HG03060 (cell line): ENCODE results near the gene RASL10B.
"Not testable (repeated sequence)": the region's sequence is repeated elsewhere in the genome, so short reads cannot be mapped to it uniquely, and the experiment has no call there.

Experiments used
- ATAC-seq: cut with Tn5 transposase; IDR thresholded peaks from one replicate; pipeline ENCODE4 v1.9.1; 2021; ENCODE audit warnings: low read depth, moderate number of reproducible peaks; ENCODE audit not compliant: unreplicated experiment

The RASL10B gene, protein sequence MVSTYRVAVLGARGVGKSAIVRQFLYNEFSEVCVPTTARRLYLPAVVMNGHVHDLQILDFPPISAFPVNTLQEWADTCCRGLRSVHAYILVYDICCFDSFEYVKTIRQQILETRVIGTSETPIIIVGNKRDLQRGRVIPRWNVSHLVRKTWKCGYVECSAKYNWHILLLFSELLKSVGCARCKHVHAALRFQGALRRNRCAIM

DNA sequence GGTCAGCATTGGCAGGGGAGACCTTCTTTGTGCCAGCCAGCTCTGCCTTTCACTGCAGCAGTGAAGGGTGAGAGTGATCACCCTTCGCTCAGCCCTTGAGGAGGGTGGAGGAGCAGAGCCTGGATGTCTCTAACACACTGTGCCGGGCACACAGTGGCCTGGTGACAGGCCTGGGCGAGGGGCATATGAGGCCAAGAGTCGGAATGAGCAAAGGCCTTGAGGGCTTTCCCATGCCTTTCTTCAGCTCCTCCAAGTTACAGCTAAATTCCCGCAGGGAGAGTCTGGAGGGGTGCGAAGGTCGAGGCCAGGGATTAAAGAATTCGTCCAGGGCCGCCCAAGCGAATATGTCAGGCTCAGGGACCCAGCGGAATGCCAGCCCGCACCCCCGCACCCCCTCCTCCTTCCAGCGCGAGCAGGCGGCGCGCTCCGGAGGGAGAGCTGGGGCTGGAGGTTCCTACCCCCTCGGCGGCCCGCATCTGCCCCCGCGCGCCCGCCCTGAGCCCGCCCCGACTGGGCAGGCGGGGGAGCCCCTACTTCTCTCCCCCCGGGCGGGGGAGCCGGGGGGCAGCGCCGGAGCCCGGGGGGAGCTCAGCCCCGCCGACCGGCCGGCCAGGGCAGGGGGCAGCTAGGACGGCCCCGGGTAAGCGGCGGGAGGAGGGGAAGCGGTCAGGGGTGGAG, at the start of gene RASL10B:
Gene RASL10B, plus strand, starts transcription at position 401 of the 678 bp plus-strand sequence. CDS start 3,546 bp downstream, outside the sequence.
- ATAC-seq = no peak

- ATAC-seq = no peak
Observed at GRCh38 chr17:35683591-35683990, 47.8 kb upstream of the RASL10B start.

DNA sequence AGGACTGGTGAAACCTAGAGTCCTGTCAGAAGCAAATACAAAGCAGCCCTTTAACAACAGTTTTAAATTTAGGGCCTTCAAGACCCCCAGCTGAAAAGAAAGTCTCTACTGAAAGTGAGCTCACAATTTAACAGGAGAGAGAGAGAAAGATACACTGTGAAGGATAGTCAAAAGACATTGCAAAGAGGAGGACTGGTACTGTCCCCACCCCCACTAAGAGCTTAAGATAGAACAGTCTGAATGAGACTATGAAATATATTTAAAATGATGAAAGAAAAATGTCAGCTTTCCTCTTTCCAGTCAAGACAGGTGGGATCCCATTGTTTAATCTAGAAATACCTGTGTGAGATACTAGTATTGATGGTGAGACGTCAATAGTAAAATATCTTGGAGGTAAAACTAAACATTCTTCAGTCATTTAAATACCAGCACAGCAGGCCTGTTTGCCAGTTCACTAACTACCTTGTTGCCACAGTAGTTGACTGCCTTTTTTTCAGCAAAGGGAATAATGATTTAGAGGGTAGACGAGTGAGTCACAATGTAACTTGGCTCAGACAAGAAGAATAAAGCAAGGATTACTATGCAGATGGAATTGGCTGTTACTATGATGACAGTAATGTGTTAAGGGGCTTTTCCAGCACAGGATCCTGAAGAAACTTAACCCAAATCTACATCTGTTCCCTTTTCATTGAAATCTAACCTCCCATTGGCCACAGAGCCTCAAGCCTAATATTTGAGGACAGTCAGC, 47.2 kb upstream of the RASL10B start:
- ATAC-seq = no peak

DNA sequence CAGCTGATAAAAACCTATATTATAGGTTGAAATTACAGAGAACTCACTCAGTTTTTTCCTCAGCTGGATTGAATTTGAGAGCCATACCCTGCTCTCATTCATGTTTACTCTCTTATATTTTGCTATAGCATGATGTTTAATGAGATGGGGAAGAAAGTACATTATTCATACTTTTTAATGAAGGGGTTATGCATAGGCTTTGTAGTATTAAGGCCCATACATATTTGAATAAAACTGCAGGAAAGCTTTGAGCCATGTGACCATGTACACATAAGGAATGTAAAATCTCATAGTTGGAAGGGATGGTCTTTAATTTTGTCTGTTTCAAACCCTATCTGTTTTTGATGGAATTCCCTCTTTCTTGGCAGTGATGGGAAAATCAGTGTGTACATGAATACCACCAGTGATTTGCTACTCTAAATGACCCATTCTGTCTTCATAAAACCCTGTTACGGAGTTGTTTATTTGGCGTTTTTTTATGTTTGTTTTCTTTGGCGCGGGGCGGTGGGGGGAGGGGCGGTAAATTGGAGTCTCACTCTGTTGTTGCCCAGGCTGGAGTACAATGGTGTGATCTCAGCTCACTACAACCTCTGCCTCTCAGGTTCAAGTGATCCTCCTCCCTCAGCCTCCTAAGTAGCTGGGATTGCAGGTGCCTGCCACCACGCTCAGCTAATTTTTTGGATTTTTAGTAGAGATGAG, 38.8 kb upstream of the RASL10B start:
- ATAC-seq = no peak

GRCh38 chr17:35693662-35694061, 37.8 kb upstream of the RASL10B start:
- ATAC-seq = no peak

GRCh38 chr17:35694906-35695305, 36.5 kb upstream of the RASL10B start:
- ATAC-seq = no peak

GRCh38 chr17:35695613-35696012, 35.8 kb upstream of the RASL10B start:
- ATAC-seq = no peak

GRCh38 chr17:35698800-35699199, 32.6 kb upstream of the RASL10B start:
- ATAC-seq = no peak

- no peak for ATAC-seq
Observed at GRCh38 chr17:35700150-35700549, 31.3 kb upstream of the RASL10B start.

- ATAC-seq = no peak
Observed at GRCh38 chr17:35701491-35701890, 29.9 kb upstream of the RASL10B start.

GRCh38 chr17:35703308-35703707, 28.1 kb upstream of the RASL10B start:
- ATAC-seq = not testable (repeated sequence)

- ATAC-seq = no peak
Observed at GRCh38 chr17:35705230-35705629, 26.2 kb upstream of the RASL10B start.

DNA sequence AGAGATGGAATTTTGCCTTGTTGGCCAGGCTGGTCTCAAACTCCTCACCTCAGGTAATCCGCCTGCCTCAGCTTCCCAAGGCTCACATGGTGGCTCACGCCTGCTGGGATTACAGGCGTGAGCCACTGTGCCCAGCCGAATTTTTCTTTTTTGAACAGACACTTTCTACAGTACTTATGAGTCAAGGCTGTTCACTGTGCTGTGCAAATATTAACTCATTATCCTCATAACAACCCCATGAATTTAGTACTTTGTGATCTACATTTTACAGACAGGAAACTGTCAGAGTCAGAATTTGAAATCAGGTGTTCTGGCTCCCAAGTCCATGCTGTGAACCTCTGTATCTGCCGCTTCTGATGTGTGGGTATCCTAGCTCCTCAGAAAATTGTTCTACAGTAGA, 25.7 kb upstream of the RASL10B start:
- no peak for ATAC-seq

GRCh38 chr17:35708149-35708548, 23.3 kb upstream of the RASL10B start:
- no peak for ATAC-seq

DNA sequence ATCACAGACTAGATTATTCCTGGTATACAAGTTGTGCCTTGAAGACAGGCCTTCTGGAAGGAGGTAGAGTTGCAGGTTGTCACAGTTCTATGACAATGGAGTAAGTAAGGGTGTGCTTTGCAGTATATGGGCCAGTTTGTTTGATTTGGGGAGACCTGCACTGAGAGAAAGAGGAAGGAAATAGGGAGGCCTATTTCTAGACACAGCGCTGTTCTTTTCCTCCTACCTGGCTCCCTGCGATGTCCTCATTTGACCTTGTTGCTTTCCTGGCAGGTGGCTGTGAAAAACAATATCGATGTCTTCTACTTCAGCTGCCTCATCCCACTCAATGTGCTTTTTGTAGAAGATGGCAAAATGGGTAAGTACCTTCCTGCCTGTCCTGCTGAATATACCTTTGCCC, 22.5 kb upstream of the RASL10B start:
- ATAC-seq = no peak

- ATAC-seq = no peak
Observed at GRCh38 chr17:35709874-35710273, 21.6 kb upstream of the RASL10B start.

- ATAC-seq = no peak
Observed at GRCh38 chr17:35710950-35711349, 20.5 kb upstream of the RASL10B start.

DNA sequence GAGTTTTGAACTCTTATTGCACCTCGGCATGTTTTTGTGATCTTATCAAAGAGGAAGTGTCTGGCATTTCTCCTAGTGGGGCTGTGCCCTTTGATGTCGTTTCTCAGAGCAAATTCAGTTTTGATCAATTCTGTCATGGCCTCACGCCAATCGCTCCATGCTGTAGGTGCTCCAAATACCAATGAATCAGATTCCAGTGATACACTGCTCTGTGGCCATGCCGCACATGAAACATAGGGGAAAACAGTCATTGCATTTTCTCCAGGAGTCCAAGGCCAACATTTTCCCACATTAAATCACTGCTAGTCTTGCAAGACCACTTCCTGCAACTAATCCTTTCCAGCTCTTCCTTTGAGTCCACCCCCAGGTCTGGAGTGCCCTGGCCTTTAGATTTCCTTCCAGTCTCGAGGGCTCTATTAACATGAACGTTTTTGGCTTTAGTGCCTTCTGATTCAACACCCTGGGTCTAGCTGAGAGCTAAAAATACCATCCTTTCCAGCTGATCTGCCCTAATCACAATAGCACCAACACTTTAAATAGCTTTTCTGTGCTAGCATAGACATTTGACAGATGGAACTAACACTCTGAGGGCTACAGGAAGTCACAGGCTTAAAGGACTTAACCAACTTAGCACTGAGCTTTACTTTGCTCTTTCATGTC, 18.2 kb upstream of the RASL10B start:
- no peak for ATAC-seq

DNA sequence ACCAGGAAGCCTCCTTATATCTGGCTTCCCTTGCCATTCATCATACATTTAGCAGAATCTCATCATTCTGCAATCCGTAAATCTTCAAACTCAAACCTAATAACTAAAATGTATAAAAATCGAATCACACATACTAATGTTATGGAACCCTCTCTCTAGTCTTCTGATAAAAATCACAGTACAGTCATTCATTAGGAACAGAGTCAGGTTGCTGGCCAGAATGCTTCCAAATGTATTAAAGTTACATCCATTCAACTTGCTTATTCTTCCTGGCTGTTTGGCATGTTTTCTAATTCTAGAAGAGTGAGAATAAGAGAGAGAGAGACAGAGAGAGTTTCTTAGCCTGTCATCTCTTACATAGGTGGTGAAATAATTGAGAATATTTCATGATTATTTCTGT, 16.5 kb upstream of the RASL10B start:
- no peak for ATAC-seq

DNA sequence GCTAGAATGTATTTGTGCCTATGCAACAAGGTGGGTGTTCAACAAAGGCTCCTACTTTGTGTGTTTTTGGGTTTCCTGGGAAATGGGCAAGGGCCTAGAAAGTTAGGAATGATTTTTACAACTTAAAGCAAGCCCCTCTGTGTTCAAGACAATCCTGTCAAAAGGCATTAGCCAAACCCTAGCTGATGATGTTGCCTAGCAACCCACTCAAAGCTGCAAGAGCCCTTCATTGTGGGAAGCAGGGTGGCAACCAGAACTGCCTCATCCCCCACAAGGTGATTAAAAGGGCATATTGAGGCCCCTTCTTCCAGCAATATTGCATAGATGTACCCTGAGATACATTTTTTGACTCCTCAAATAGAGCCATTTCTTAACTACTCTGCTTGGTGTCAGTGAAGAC, 16.0 kb upstream of the RASL10B start:
- ATAC-seq = no peak

- ATAC-seq = no peak
Observed at GRCh38 chr17:35716173-35716572, 15.3 kb upstream of the RASL10B start.
